ENCODE measurements around the gene RBM17.
"Not testable (repeated sequence)": the region's sequence is repeated elsewhere in the genome, so short reads cannot be mapped to it uniquely, and the experiment has no call there.

RBM17 gene

GRCh38 chr10:6136215-6137201 is 47.7 kb downstream of the RBM17 start:
- DNase-seq (ENCODE audit: low read depth in 2 of 2): peak; percentile 58 to 74

- no peak for DNase-seq (ENCODE audit: low read depth in 2 of 2)
Observed at GRCh38 chr10:6138456-6138855, 49.6 kb downstream of the RBM17 start.

- DNase-seq (ENCODE audit: low read depth in 2 of 2): no peak
Observed at GRCh38 chr10:6139470-6139869, 50.6 kb downstream of the RBM17 start.

- peak in 1 of 2 donors; percentile 43 for DNase-seq (ENCODE audit: low read depth in 2 of 2)
Observed at GRCh38 chr10:6140141-6140841, 51.5 kb downstream of the RBM17 start.

GRCh38 chr10:6140965-6141295 is 52.1 kb downstream of the RBM17 start:
- no peak for DNase-seq (ENCODE audit: low read depth in 2 of 2)

GRCh38 chr10:6141296-6142151 is 52.7 kb downstream of the RBM17 start:
- DNase-seq (ENCODE audit: low read depth in 2 of 2): no peak

- DNase-seq (ENCODE audit: low read depth in 2 of 2): not testable (repeated sequence)
Observed at GRCh38 chr10:6142186-6142585, 53.4 kb downstream of the RBM17 start.

- no peak for DNase-seq (ENCODE audit: low read depth in 2 of 2)
Observed at GRCh38 chr10:6142644-6143043, 53.8 kb downstream of the RBM17 start.

- no peak for DNase-seq (ENCODE audit: low read depth in 2 of 2)
Observed at GRCh38 chr10:6143181-6143580, 54.3 kb downstream of the RBM17 start.

GRCh38 chr10:6144406-6145165 is 55.8 kb downstream of the RBM17 start:
- DNase-seq (ENCODE audit: low read depth in 2 of 2): peak; percentile 87

GRCh38 chr10:6145166-6145987 is 56.5 kb downstream of the RBM17 start:
- no peak for DNase-seq (ENCODE audit: low read depth in 2 of 2)

GRCh38 chr10:6146013-6146785 is 57.4 kb downstream of the RBM17 start:
- no peak for DNase-seq (ENCODE audit: low read depth in 2 of 2)

GRCh38 chr10:6146921-6147320 is 58.1 kb downstream of the RBM17 start:
- DNase-seq (ENCODE audit: low read depth in 2 of 2): no peak

- no peak for DNase-seq (ENCODE audit: low read depth in 2 of 2)
Observed at GRCh38 chr10:6148251-6148701, 59.4 kb downstream of the RBM17 start.

GRCh38 chr10:6148908-6149307 is 60.1 kb downstream of the RBM17 start:
- DNase-seq (ENCODE audit: low read depth in 2 of 2): no peak

GRCh38 chr10:6151087-6151977 is 62.5 kb downstream of the RBM17 start:
- DNase-seq (ENCODE audit: low read depth in 2 of 2): no peak

- DNase-seq (ENCODE audit: low read depth in 2 of 2): no peak
Observed at GRCh38 chr10:6153845-6154244, 65.0 kb downstream of the RBM17 start.

- DNase-seq (ENCODE audit: low read depth in 2 of 2): no peak
Observed at GRCh38 chr10:6154566-6154965, 65.7 kb downstream of the RBM17 start.

All from stimulated activated CD8-positive, alpha-beta memory T cell treated with anti-CD3 and anti-CD28 coated beads, Interleukin-15, amount 100 ng/mL, for 48 hours (primary cell).